ENCODE data around the gene P3H4. TPM values are rescaled to one million over a fixed set of nuclear protein-coding genes. Genes with fewer than 3 reads are reported as not detected.

Gene P3H4
- total and polyA plus RNA-seq, 10 donors, result 3.3 to 7.1 (median 5.8) TPM

DNA sequence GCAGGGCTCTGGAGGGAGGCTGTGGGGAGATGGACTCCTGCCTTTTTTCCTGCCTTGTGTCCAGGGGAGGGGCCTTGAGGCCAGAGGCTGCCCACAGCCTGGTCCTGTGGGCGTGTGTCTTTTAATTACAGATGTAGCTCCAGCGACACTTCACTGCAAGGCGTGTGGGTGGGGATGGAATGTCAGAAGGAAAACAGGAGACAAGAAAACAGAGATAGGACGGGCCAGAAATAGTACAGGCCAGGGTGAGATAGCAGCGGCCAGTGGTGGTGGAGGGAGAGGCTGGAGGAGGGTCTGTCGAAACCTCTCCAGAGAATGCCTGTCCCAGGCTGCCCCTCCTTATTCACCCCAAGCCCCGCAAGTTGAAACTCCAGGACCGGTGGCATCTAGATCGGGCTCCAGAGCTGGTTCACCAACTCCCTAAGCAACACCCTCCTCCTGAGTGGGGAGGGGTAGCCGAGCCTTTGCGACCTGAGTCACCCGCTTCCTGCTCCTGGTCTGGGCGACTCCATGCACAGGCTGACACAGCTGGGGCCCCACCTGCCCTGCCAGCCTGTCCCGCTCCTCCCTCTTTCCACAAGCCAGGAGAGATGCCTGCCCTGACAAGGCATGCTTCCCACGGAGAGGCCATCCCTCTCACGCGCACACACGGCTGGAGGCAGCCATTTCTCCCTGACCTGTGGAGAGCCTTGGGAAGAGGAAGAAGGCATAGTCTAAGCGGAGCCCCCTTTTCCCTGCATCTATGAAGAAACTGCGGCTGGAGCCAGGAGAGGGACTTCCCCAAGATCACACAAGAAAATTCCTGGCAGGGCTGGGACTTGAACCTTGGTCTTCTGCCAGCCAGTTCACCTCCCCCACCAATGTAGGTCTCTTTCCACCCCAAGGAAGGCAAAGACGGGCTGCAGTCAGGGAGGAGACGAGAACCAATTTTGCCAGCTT, 18.6 kb downstream of the P3H4 start:
- intact Hi-C loops (cut with DNase I; ENCODE audit: low total_unique reads), result no loop called here
- peaks cover 0 to 16% (median 6%) of the 10 kb centered on the region in 6 donors for H3K4me1 ChIP-seq
- H3K27me3 ChIP-seq (replicated peaks in 1 of 7), result peaks cover 0 to 7% (median 0%) of the 10 kb centered on the region in 7 donors
- no peaks in the 10 kb centered on the region for H3K36me3 ChIP-seq
- H3K4me3 ChIP-seq, result no peak overlapping the region
- WGBS, 5 donors, result 41 to 51% (median 45%) methylated on average over 19 to 22 of the region's 22 CpGs
- H3K27ac ChIP-seq, result peak overlapping the region in 4 of 8 donors; percentile 9 to 43 (median 30)
- H3K9me3 ChIP-seq, result no peaks in the 10 kb centered on the region
- TF ChIP-seq, protein P1, sequence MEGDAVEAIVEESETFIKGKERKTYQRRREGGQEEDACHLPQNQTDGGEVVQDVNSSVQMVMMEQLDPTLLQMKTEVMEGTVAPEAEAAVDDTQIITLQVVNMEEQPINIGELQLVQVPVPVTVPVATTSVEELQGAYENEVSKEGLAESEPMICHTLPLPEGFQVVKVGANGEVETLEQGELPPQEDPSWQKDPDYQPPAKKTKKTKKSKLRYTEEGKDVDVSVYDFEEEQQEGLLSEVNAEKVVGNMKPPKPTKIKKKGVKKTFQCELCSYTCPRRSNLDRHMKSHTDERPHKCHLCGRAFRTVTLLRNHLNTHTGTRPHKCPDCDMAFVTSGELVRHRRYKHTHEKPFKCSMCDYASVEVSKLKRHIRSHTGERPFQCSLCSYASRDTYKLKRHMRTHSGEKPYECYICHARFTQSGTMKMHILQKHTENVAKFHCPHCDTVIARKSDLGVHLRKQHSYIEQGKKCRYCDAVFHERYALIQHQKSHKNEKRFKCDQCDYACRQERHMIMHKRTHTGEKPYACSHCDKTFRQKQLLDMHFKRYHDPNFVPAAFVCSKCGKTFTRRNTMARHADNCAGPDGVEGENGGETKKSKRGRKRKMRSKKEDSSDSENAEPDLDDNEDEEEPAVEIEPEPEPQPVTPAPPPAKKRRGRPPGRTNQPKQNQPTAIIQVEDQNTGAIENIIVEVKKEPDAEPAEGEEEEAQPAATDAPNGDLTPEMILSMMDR (IDR thresholded peaks at IDR 0.05 in 8 of 11, conservative IDR thresholded peaks at IDR 0.05 in 3 of 11), result no peak
- no peak for TF ChIP-seq POLR2A (IDR thresholded peaks at IDR 0.05)
- TF ChIP-seq POLR2AphosphoS5 (IDR thresholded peaks at IDR 0.05), result peak in 1 of 3 donors; percentile 21
- DNase-seq, result no peak

DNA sequence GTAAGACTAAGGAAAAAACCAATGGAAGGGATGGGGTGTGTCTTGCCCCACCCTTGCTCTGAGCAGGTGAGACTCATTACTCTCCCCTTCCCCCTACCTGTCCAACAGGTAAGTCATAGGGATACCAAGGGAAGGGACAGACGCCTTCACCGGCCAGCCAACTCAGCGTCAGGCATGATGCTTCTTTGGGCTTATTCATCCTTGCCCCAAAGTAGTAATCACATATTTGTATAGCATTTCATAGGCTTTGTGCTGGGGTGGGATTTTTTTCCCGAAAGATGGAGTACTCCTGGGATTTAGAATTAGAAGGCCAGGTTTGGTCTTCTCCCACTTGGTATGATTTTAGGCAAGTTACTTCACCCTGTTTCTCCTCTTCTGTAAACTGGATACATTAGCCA, 24.7 kb downstream of the P3H4 start:
- WGBS, 5 donors, result 53 to 57% (median 55%) methylated on average over 4 of the region's 4 CpGs
- DNase-seq, result no peak
- Histone ChIP-seq H3K9me3 (no peaks in the 10 kb centered on the region), H3K36me3 (no peaks in the 10 kb centered on the region), H3K4me1 (peaks cover 23 to 55% (median 37%) of the 10 kb centered on the region in 6 donors), H3K4me3 (peak overlapping the region in 3 of 8 donors; percentile 54 to 82 (median 56)), H3K27me3 (replicated peaks in 1 of 7) (peaks cover 0 to 51% (median 19%) of the 10 kb centered on the region in 7 donors), H3K27ac (no peak overlapping the region)
- TF ChIP-seq, protein P1 (IDR thresholded peaks at IDR 0.05 in 8 of 11, conservative IDR thresholded peaks at IDR 0.05 in 3 of 11), result no peak
- TF ChIP-seq POLR2A (IDR thresholded peaks at IDR 0.05) (no peak), POLR2AphosphoS5 (IDR thresholded peaks at IDR 0.05) (no peak)
- intact Hi-C loops (cut with DNase I; ENCODE audit: low total_unique reads), result no loop called here

DNA sequence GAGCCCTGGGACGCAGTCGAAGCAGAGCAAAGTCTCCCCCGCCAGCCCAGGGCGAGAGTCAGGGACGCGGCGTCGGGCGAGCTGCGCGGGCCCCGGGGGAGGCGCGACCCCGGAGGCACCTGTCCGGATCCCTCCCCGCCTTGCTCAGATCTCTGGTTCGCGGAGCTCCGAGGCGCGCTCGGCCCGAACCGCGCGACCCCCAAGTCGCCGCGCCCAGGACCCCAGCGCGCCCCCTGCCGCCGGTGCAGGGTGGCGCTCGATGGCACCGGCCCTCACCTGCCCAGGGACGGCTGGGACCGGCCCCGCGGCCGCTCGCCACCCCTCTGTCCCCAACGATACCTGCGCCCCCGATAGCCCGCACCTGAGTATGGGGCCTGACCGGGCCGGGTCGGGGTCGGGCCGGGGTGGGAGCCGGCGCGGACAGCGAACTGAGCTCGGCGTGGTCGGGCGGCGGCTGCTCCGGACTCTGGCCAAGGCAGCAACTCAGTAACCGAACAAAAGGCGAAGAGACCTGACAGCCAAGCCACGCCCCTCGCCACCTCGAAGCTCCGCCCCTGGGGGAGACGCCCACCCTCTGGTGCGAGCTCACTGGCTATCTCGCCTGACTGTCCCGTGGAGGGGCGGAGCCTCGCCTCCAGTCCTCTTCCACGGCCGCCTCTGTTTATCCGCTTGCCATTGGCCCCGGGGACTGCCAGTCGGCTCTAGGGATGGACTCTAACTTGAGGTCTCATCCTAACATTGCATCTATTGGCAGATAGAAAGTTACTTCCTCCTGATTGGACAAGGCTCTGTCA, 25.3 kb downstream of the P3H4 start, which contains the start of gene JUP:
TSS of gene JUP (minus strand) at position 485 of the 794 bp plus-strand sequence. CDS start 14,857 bp downstream, outside the sequence.
- Histone ChIP-seq H3K4me1 (peaks cover 24 to 61% (median 40%) of the 10 kb centered on the region in 6 donors), H3K4me3 (peak within 1 kb of the TSS; percentile 31 to 82 (median 54)), H3K27me3 (replicated peaks in 1 of 7) (peaks cover 0 to 55% (median 19%) of the 10 kb centered on the region in 7 donors), H3K9me3 (no peaks in the 10 kb centered on the region), H3K36me3 (no peaks in the 10 kb centered on the region), H3K27ac (peak within 1 kb of the TSS in 7 of 8 donors; percentile 48 to 84 (median 80))
- WGBS, 5 donors, result 0 to 2% (median 1%) methylated on average over 32 to 79 of the region's 79 CpGs
- peak; percentile 98 for DNase-seq
- intact Hi-C loops (cut with DNase I; ENCODE audit: low total_unique reads), result no loop called here
- TF ChIP-seq, protein P1 (IDR thresholded peaks at IDR 0.05 in 8 of 11, conservative IDR thresholded peaks at IDR 0.05 in 3 of 11), result peak in 8 of 11 experiments; percentile 27 to 70 (median 55)
- TF ChIP-seq POLR2AphosphoS5 (IDR thresholded peaks at IDR 0.05) (peak; percentile 90 to 95 (median 91)), POLR2A (IDR thresholded peaks at IDR 0.05) (peak in 1 of 3 donors; percentile 89)

Data from spleen (tissue), 11 donors.